Stomach (tissue), 9 donors: ENCODE results near the gene TXNL4A. TPM values are rescaled to one million over a fixed set of nuclear protein-coding genes. Genes with fewer than 3 reads are reported as not detected.

ENCODE experiments used
- DNase-seq, 2 donors: peaks; one replicate each; pipeline versions ENCODE4 v3.0.0 to v3.0.0-alpha.2; 2013 to 2019
- H3K27ac ChIP-seq, 5 donors: fragments of 200-600 bp in 4 of 5; sonication (generic) in 4 of 5; one replicate each; pipeline ENCODE4 v1.5.1; 2013 to 2019; ENCODE audit warnings: mild to moderate bottlenecking in 1 of 5, moderate library complexity in 1 of 5
- H3K27me3 ChIP-seq, 3 donors: fragments of 200-600 bp; sonication (generic); one replicate each; pipeline ENCODE4 v1.5.1; 2017 to 2019; ENCODE audit warnings: mixed run types in 1 of 3
- H3K36me3 ChIP-seq, 4 donors: fragments of 200-600 bp; sonication (generic); 1 replicate in 3 of 4; 2 replicates in 1 of 4; pipeline ENCODE4 v1.5.1; 2016 to 2019
- H3K4me1 ChIP-seq, 4 donors: fragments of 200-600 bp; sonication (generic); one replicate each; pipeline ENCODE4 v1.5.1; 2016 to 2019
- H3K4me3 ChIP-seq, 4 donors: fragments of 200-600 bp; sonication (generic) in 3 of 4; one replicate each; pipeline ENCODE4 v1.5.1; 2016 to 2019; ENCODE audit warnings: mild to moderate bottlenecking in 1 of 4
- H3K9me3 ChIP-seq, 4 donors: fragments of 200-600 bp; sonication (generic); one replicate each; pipeline ENCODE4 v1.5.1; 2016 to 2019
- EP300 ChIP-seq: sonication (generic); formaldehyde crosslinking; IDR thresholded peaks from one replicate; pipeline ENCODE4 v1.6.1; 2017; ENCODE audit warnings: antibody characterized with exemption
- POLR2A ChIP-seq, 4 donors: fragments of 450-650 bp; IDR thresholded peaks; one replicate each; pipeline ENCODE4 v1.6.1; 2016; ENCODE audit warnings: antibody characterized with exemption in 4 of 4, control low read depth in 2 of 4, mild to moderate bottlenecking in 1 of 4, moderate library complexity in 1 of 4
- POLR2AphosphoS5 ChIP-seq, 3 donors: sonication (generic); formaldehyde crosslinking; IDR thresholded peaks; one replicate each; pipeline ENCODE4 v1.6.1; 2016; ENCODE audit warnings: antibody characterized with exemption in 3 of 3
- WGBS, 5 donors: extraction: QIAGEN DNeasy Blood & Tissue Kit in 3 of 5; methylation state at CpG; one replicate each; pipeline versions ENCODE4 v1.1.5 to v1.1.7; 2013 to 2018; 5-methylcytosine and 5-hydroxymethylcytosine counted together
- intact Hi-C: fragments of 100-400 bp; cut with DNase I; formaldehyde crosslinking; loops from one replicate; pipeline ENCODE4 v1.15.1; 2023; ENCODE audit warnings: low total_unique reads
- polyA plus RNA-seq, 3 donors: library from polyadenylated mRNA; stranded (reverse); fragments of 200-250 nt; gene quantifications; one replicate each; pipeline ENCODE4 v1.2.3, GENCODE V29; 2013
- total RNA-seq, 5 donors: library from RNA; depleted of rRNA; stranded (reverse); fragments of >200 nt; gene quantifications; one replicate each; pipeline versions ENCODE4 v1.1.0 to v1.2.3, GENCODE V29; 2014 to 2016
- TF ChIP-seq, protein P1 (sequence below), 7 experiments: fragments of 450-650 bp in 4 of 7; fragments of 200-600 bp in 3 of 7; sonication (generic) in 3 of 7; IDR thresholded peaks; one replicate each; pipeline ENCODE4 v1.5.1; 2016 to 2019; ENCODE audit warnings: antibody characterized with exemption in 7 of 7, control low read depth in 2 of 7, mild to moderate bottlenecking in 1 of 7
- donor health status: healthy with polysubstance abuse.
- donor health status: Bipolar disorder and iron deficiency.
- donor health status: healthy.

Gene TXNL4A
- total and polyA plus RNA-seq, 8 donors = 12.9 to 146 (median 59.4) TPM

DNA sequence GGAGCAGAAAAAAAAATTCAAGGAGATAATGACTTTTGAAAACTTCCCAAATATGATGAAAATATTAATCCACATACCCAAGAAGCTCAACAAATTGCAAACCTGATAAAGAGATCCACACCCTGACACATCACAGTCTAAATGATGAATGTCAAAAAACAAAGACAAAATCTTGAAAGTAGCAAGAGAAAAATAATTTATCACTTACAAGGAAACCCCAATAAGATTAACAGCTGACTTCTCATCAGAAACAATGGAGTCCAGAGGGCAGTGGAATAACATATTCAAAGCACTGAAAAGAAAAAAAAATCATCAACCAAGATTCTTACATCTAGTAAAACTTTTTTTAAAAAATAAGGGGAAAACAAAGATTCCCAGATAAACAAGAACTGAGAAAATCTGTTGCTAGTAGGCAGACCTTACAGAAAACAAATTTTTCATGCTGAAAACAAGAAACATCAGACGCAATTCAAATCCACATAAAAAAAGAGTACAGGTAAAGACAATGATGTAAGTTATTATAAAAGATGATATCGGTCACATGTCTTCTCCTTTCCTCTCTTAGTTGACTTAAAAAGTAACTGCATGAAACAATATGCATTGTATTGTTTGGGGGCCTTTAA, 58.2 kb downstream of the TXNL4A start:
- no peak for DNase-seq
- 96 to 100% (median 97%) methylated on average over 2 of the region's 2 CpGs for WGBS, 5 donors
- intact Hi-C loops = no loop called here
- TF ChIP-seq POLR2A (IDR thresholded peaks at IDR 0.05) = no peak
- no peak for TF ChIP-seq POLR2AphosphoS5 (IDR thresholded peaks at IDR 0.05)
- TF ChIP-seq, protein P1, sequence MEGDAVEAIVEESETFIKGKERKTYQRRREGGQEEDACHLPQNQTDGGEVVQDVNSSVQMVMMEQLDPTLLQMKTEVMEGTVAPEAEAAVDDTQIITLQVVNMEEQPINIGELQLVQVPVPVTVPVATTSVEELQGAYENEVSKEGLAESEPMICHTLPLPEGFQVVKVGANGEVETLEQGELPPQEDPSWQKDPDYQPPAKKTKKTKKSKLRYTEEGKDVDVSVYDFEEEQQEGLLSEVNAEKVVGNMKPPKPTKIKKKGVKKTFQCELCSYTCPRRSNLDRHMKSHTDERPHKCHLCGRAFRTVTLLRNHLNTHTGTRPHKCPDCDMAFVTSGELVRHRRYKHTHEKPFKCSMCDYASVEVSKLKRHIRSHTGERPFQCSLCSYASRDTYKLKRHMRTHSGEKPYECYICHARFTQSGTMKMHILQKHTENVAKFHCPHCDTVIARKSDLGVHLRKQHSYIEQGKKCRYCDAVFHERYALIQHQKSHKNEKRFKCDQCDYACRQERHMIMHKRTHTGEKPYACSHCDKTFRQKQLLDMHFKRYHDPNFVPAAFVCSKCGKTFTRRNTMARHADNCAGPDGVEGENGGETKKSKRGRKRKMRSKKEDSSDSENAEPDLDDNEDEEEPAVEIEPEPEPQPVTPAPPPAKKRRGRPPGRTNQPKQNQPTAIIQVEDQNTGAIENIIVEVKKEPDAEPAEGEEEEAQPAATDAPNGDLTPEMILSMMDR (IDR thresholded peaks at IDR 0.05) = no peak
- no peak for TF ChIP-seq EP300
- H3K9me3 ChIP-seq = peaks cover 6 to 60% (median 40%) of the 10 kb centered on the region in 4 donors
- H3K4me1 ChIP-seq = peaks cover 7 to 22% (median 13%) of the 10 kb centered on the region in 4 donors
- no peaks in the 10 kb centered on the region for H3K27me3 ChIP-seq
- no peak overlapping the region for H3K27ac ChIP-seq
- H3K4me3 ChIP-seq = no peak overlapping the region
- peaks cover 7 to 76% (median 61%) of the 10 kb centered on the region in 4 donors for H3K36me3 ChIP-seq

DNA sequence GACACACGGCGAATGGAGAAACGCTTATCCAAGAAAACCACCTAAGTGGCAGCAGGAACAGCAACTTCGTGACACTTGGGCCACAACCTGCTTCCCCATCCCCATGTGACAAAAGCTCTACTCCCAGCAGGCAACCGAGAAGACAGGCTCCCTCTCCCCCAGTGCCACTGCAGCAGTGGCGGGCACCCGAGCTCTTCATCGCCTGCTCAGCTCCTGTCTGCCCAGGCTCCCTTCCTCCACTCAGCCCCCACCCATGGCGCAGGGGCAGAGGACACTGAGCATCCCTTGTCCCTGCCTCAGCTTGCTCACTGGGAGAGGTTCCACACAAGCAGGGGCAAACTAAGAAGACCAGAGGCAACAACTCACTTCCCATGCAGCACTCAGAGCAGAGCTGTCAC, 59.8 kb downstream of the TXNL4A start:
- Histone ChIP-seq H3K36me3 (peaks cover 11 to 74% (median 64%) of the 10 kb centered on the region in 4 donors), H3K9me3 (peaks cover 6 to 50% (median 38%) of the 10 kb centered on the region in 4 donors), H3K4me3 (no peak overlapping the region), H3K27ac (no peak overlapping the region), H3K4me1 (peaks cover 0 to 11% (median 0%) of the 10 kb centered on the region in 4 donors), H3K27me3 (no peaks in the 10 kb centered on the region)
- intact Hi-C loops = no loop called here
- 95 to 99% (median 98%) methylated on average over 8 to 9 of the region's 9 CpGs for WGBS, 5 donors
- TF ChIP-seq POLR2A (IDR thresholded peaks at IDR 0.05) (no peak), POLR2AphosphoS5 (IDR thresholded peaks at IDR 0.05) (no peak), EP300 (no peak)
- TF ChIP-seq, protein P1 (IDR thresholded peaks at IDR 0.05) = no peak
- DNase-seq = peak in 1 of 2 donors; percentile 5

DNA sequence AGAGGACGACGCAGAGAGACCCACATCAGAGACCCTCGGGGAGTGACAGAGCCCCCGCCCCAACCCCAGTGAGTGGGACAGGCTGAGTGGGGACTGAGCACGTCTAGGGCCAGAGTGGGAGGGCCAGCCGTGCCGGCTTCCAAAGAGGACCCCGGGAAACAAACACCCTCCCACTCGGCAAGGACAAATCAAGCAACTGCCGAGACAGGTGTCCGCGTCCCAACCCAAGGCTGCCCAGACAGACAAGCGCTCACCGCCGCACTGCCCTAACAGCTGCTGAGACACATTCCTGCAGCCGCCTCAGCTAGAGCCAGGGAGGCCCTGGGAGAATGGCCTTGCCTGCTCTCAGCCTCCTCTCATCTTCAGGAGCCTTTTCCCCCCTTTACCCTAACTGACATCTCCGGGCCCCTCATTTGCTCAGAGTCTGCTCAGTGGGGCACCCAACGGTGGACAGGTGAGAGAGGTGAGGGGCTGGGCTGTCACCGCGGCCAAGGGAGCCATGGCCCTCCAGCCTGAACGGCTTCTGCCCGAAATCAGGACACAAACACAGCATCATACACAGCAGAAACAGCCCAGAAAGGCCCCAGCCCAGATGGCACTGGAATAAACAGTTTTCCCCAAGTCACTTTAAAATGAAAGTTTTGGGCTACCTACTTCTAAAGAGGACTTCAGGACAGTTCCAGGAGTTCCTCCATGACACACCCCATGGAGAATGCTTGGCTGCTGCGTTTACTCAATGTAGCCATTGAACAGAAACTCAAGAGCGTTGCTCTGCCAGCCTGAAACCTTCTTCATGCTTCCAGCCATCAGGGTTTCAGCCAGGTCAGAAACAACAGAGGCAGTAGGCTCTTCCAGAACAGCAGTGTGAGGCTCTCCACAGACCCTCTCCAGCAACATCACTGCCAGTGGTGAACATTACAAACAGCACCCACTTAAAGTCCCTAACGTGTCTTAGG, 60.5 kb downstream of the TXNL4A start:
- 91 to 96% (median 94%) methylated on average over 12 to 25 of the region's 25 CpGs for WGBS, 5 donors
- Histone ChIP-seq H3K4me1 (peaks cover 0 to 9% (median 0%) of the 10 kb centered on the region in 4 donors), H3K27me3 (no peaks in the 10 kb centered on the region), H3K36me3 (peaks cover 11 to 73% (median 61%) of the 10 kb centered on the region in 4 donors), H3K9me3 (peaks cover 6 to 43% (median 32%) of the 10 kb centered on the region in 4 donors), H3K27ac (no peak overlapping the region), H3K4me3 (no peak overlapping the region)
- intact Hi-C loops = no loop called here
- TF ChIP-seq, protein P1 (IDR thresholded peaks at IDR 0.05) = no peak
- TF ChIP-seq POLR2AphosphoS5 (IDR thresholded peaks at IDR 0.05) (no peak), POLR2A (IDR thresholded peaks at IDR 0.05) (no peak), EP300 (no peak)
- peak in 1 of 2 donors; percentile 16 for DNase-seq
